ENCODE results near the gene MKRN2. TPM values are rescaled to one million over a fixed set of nuclear protein-coding genes. Genes with fewer than 3 reads are reported as not detected.

MKRN2 gene
- total RNA-seq, 1 donor from 2014 or later = 55.6 TPM

DNA sequence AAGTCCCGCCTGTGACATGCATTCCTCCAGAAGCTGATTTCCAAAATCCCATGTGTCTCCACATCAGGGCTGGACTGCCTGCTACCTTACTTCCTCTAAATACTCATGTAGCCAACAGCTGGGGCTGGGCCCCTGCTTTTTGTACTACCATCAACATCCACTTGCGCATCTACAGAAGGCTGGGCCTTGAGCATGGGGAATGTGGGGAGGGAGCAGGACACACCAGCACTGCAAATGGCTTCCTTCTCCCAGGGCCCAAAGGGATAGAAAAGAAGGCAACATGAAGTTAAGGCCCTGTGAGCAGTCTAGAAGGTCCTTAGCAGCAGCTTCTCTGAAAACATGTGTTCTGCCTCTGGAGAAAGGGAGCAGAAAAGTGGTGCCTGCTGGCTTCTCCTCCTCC, 27.2 kb downstream of the MKRN2 start:
- Histone ChIP-seq H3K4me3 (ENCODE audit: low read depth, low read length) (no peak overlapping the region), H3K36me3 (ENCODE audit: control insufficient read depth, insufficient read depth, low read length) (peaks cover 12% of the 10 kb centered on the region), H3K27me3 (ENCODE audit: control insufficient read depth, insufficient read depth, low read length) (no peaks in the 10 kb centered on the region)
- DNase-seq (ENCODE audit: low read depth) = no peak
- TF ChIP-seq, protein P1, sequence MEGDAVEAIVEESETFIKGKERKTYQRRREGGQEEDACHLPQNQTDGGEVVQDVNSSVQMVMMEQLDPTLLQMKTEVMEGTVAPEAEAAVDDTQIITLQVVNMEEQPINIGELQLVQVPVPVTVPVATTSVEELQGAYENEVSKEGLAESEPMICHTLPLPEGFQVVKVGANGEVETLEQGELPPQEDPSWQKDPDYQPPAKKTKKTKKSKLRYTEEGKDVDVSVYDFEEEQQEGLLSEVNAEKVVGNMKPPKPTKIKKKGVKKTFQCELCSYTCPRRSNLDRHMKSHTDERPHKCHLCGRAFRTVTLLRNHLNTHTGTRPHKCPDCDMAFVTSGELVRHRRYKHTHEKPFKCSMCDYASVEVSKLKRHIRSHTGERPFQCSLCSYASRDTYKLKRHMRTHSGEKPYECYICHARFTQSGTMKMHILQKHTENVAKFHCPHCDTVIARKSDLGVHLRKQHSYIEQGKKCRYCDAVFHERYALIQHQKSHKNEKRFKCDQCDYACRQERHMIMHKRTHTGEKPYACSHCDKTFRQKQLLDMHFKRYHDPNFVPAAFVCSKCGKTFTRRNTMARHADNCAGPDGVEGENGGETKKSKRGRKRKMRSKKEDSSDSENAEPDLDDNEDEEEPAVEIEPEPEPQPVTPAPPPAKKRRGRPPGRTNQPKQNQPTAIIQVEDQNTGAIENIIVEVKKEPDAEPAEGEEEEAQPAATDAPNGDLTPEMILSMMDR (IDR thresholded peaks at IDR 0.05; ENCODE audit: insufficient read depth, low read length, poor library complexity, severe bottlenecking) = no peak

DNA sequence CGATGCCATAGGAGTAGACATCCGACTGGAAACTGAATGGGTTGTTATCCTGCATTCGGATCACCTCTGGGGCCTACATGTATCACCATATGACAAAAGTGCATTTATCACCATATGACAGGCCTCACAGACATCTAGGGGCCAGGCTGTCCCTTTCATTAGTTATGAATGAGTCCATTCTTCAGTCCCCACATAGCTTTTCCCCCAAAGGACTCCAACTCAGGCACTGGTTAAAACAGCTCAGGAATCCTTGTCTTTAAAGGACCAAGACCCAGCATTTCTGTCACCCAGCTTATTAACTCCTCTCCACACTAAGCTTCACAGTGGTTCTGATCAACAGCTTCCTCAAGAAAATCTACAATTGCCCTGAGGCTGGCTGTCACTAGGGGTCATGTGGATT, 28.3 kb downstream of the MKRN2 start:
- no peak for DNase-seq (ENCODE audit: low read depth)
- Histone ChIP-seq H3K36me3 (ENCODE audit: control insufficient read depth, insufficient read depth, low read length) (peaks cover 14% of the 10 kb centered on the region), H3K27me3 (ENCODE audit: control insufficient read depth, insufficient read depth, low read length) (no peaks in the 10 kb centered on the region), H3K4me3 (ENCODE audit: low read depth, low read length) (no peak overlapping the region)
- TF ChIP-seq, protein P1 (IDR thresholded peaks at IDR 0.05; ENCODE audit: insufficient read depth, low read length, poor library complexity, severe bottlenecking) = no peak

DNA sequence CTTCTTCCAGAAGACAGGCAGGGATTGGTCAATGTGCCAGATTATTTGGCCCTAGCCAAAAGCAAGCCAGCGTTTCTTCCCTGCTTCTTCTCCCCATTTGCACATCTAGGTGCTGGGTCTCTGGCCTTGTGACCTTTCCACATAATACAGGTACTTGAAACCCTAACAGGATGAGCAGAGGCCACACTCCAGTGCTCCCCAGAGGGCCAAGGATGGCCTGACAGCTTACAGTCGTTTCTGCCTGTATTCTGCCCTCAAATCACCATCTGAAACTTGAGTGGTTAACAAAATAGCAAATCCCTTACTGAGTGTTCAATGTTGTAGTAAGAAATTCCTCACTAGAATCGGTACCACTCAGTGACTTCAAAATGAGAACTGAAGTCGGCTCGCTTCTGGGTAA, 29.1 kb downstream of the MKRN2 start:
- TF ChIP-seq, protein P1 (IDR thresholded peaks at IDR 0.05; ENCODE audit: insufficient read depth, low read length, poor library complexity, severe bottlenecking) = no peak
- no peaks in the 10 kb centered on the region for H3K27me3 ChIP-seq (ENCODE audit: control insufficient read depth, insufficient read depth, low read length)
- H3K36me3 ChIP-seq (ENCODE audit: control insufficient read depth, insufficient read depth, low read length) = peaks cover 14% of the 10 kb centered on the region
- H3K4me3 ChIP-seq (ENCODE audit: low read depth, low read length) = no peak overlapping the region
- DNase-seq (ENCODE audit: low read depth) = no peak

DNA sequence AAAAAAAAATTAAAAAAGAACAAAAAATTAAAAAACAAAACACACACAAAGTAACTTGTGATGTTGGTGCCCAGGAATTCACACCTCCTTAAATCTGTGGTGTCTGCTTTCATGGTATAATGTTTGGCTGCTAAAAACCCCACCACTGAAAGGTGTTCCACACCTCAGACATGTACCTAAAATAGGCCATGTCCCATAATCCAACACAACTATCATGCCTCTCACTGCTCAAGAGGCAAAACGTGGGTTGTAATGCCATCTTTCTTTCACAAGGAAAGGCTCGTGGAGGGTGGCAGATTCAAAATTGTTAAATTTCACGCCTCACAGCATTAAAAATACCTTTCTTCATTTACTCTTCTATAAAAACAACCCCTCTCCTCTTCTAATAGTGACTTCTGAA, 29.5 kb downstream of the MKRN2 start:
- no peak for DNase-seq (ENCODE audit: low read depth)
- Histone ChIP-seq H3K27me3 (ENCODE audit: control insufficient read depth, insufficient read depth, low read length) (no peaks in the 10 kb centered on the region), H3K4me3 (ENCODE audit: low read depth, low read length) (no peak overlapping the region), H3K36me3 (ENCODE audit: control insufficient read depth, insufficient read depth, low read length) (peaks cover 14% of the 10 kb centered on the region)
- TF ChIP-seq, protein P1 (IDR thresholded peaks at IDR 0.05; ENCODE audit: insufficient read depth, low read length, poor library complexity, severe bottlenecking) = no peak

DNA sequence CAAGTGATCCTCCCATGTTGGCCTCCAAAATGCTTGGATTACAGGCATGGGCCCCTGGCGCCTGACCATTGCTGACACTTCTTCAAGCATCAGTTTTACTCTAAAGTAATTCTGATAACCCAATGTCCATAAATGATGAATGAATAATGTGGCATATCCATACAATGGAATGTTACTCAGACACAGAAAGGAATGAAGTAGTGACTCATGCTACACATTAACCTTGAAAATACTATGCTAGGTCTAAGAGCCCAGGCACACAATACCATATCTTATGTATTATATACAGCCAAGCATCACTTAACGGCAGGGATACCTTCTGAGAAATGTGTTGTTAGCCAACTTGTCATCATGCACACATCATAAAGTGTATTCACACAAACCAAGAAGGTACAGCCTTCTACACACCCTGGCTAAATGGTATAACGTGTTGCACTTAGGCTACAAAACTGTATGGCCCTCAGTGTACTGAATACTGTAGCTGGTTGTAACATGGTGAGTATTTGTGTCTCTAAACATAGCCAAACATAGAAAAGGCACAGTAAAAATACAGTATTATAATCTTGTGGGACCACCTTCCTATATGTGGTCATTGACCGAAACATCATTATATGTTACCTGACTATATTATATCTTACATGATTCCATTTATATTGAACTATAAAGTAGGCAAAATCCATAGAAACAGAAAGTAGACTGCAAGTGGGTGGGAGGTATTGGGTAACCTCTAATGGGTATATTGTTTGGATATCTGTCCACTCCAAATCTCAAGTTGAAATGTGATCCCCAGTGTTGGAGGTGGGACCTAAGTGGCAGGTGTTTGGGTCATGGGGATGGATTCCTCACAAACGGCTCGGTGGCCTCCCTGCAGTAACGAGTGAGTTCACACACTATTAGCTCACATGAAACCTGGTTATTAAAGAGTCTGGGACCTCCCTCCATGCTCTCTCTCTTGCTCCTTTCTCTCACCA, 31.4 kb downstream of the MKRN2 start:
- DNase-seq (ENCODE audit: low read depth) = no peak
- TF ChIP-seq, protein P1 (IDR thresholded peaks at IDR 0.05; ENCODE audit: insufficient read depth, low read length, poor library complexity, severe bottlenecking) = no peak
- Histone ChIP-seq H3K36me3 (ENCODE audit: control insufficient read depth, insufficient read depth, low read length) (peaks cover 12% of the 10 kb centered on the region), H3K27me3 (ENCODE audit: control insufficient read depth, insufficient read depth, low read length) (no peaks in the 10 kb centered on the region), H3K4me3 (ENCODE audit: low read depth, low read length) (no peak overlapping the region)
